ENCODE measurements around the gene DMAC2L. TPM values are rescaled to one million over a fixed set of nuclear protein-coding genes. Genes with fewer than 3 reads are reported as not detected.

DMAC2L gene
- total RNA-seq, 1 donor from 2014 or later = 13.5 TPM

- H3K36me3 ChIP-seq = no peaks in the 10 kb centered on the region
- TF ChIP-seq CTCF (IDR thresholded peaks at IDR 0.05) = peak; percentile 41 to 67 (median 55)
- no peaks in the 10 kb centered on the region for H3K9me3 ChIP-seq
- DNase-seq (ENCODE audit: low spot score in 2 of 2) = no peak
- no peak overlapping the region for H3K4me3 ChIP-seq
- H3K4me1 ChIP-seq = peaks cover 0 to 6% of the 10 kb centered on the region in 2 donors
- H3K27me3 ChIP-seq = no peaks in the 10 kb centered on the region
- no peak overlapping the region for H3K27ac ChIP-seq
- intact Hi-C loops (cut with DNase I) = loop anchor here (10.0 kb wide), 2 partner anchors 347 to 453 kb away; partner anchors contain the start of gene SAV1
Observed at GRCh38 chr14:50318031-50318626, 6.0 kb downstream of the DMAC2L start.

- no peaks in the 10 kb centered on the region for H3K9me3 ChIP-seq
- H3K27ac ChIP-seq = no peak overlapping the region
- intact Hi-C loops (cut with DNase I) = loop anchor here (10.0 kb wide), 2 partner anchors 346 to 454 kb away; partner anchors contain the start of gene SAV1
- no peak for TF ChIP-seq CTCF (IDR thresholded peaks at IDR 0.05)
- H3K4me1 ChIP-seq = peaks cover 0 to 4% of the 10 kb centered on the region in 2 donors
- no peak for DNase-seq (ENCODE audit: low spot score in 2 of 2)
- H3K27me3 ChIP-seq = no peaks in the 10 kb centered on the region
- H3K36me3 ChIP-seq = peaks cover 0 to 7% of the 10 kb centered on the region in 2 donors
- no peak overlapping the region for H3K4me3 ChIP-seq
Observed at GRCh38 chr14:50319293-50319692, 7.2 kb downstream of the DMAC2L start.

- Histone ChIP-seq H3K27me3 (no peaks in the 10 kb centered on the region), H3K36me3 (peaks cover 1 to 11% of the 10 kb centered on the region in 2 donors), H3K4me3 (peak overlapping the region in 1 of 2 donors; percentile 57), H3K27ac (peak overlapping the region; percentile 75 to 84), H3K9me3 (no peaks in the 10 kb centered on the region), H3K4me1 (peaks cover 0 to 4% of the 10 kb centered on the region in 2 donors)
- TF ChIP-seq CTCF (IDR thresholded peaks at IDR 0.05) = no peak
- intact Hi-C loops (cut with DNase I) = loop anchor here (2.0 to 10.0 kb wide), 4 partner anchors 77 to 458 kb away; partner anchors contain the start of genes CDKL1 and SAV1
- no peak for DNase-seq (ENCODE audit: low spot score in 2 of 2)
Observed at GRCh38 chr14:50319721-50320120, 7.6 kb downstream of the DMAC2L start.

- H3K4me3 ChIP-seq = peak overlapping the region in 1 of 2 donors; percentile 57
- H3K4me1 ChIP-seq = peaks cover 0 to 4% of the 10 kb centered on the region in 2 donors
- H3K27ac ChIP-seq = peak overlapping the region; percentile 75 to 84
- no peaks in the 10 kb centered on the region for H3K27me3 ChIP-seq
- no peaks in the 10 kb centered on the region for H3K9me3 ChIP-seq
- DNase-seq (ENCODE audit: low spot score in 2 of 2) = peak in 1 of 2 donors; percentile 70
- no peak for TF ChIP-seq CTCF (IDR thresholded peaks at IDR 0.05)
- peaks cover 5 to 11% of the 10 kb centered on the region in 2 donors for H3K36me3 ChIP-seq
- intact Hi-C loops (cut with DNase I) = loop anchor here (2.0 to 5.0 kb wide), 2 partner anchors 77 to 457 kb away; partner anchors contain the start of gene CDKL1
Observed at GRCh38 chr14:50320283-50320682, 8.2 kb downstream of the DMAC2L start.

GRCh38 chr14:50321009-50321660, 9.0 kb downstream of the DMAC2L start:
- Histone ChIP-seq H3K9me3 (no peaks in the 10 kb centered on the region), H3K4me3 (peak overlapping the region in 1 of 2 donors; percentile 57), H3K27me3 (no peaks in the 10 kb centered on the region), H3K4me1 (peaks cover 0 to 4% of the 10 kb centered on the region in 2 donors), H3K36me3 (peaks cover 5 to 11% of the 10 kb centered on the region in 2 donors), H3K27ac (peak overlapping the region; percentile 75 to 84)
- peak in 1 of 2 donors; percentile 80 for DNase-seq (ENCODE audit: low spot score in 2 of 2)
- intact Hi-C loops (cut with DNase I) = loop anchor here (1.0 to 5.0 kb wide), 4 partner anchors 9 to 456 kb away; partner anchors contain the start of genes CDKL1, DMAC2L, L2HGDH and MAP4K5
- peak; percentile 78 to 86 (median 83) for TF ChIP-seq CTCF (IDR thresholded peaks at IDR 0.05)
